Erythroblast (primary cell): ENCODE data around the gene PTOV1.

ENCODE experiments used
- DNase-seq, 2 experiments: peaks; one replicate each; lab custom pipeline; 2025; lab: John Stamatoyannopoulos, UW
- GATA1 ChIP-seq: IDR thresholded peaks from 2 replicates; pipeline ENCODE4 v1.6.1; 2011; ENCODE audit warnings: low read depth, mild to moderate bottlenecking, control low read depth, low read length, moderate library complexity
- POLR2A ChIP-seq: IDR thresholded peaks from 2 replicates; pipeline ENCODE4 v1.6.1; 2011; ENCODE audit warnings: mild to moderate bottlenecking, low read length

Gene PTOV1

DNA sequence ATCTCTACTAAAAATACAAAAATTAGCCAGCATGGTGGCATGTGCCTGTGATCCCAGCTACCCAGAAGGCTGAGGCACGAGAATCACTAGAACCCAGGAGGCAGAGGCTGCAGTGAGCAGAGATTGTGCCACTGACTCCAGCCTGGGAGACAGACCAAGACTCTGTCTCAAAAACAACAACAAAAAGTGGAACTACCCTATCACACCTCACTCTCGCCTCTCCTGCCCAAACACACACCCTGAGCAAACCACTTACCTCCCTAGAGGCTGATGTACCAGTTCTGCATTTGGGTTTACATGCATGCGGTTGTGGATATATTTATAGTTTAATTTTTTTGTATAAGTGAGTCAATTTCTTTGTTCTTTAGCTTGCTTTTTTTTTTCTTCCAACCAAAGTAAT lies 7.7 kb upstream of the PTOV1 start:
- DNase-seq, result no peak
- TF ChIP-seq POLR2A, result no peak
- TF ChIP-seq GATA1, result no peak

DNA sequence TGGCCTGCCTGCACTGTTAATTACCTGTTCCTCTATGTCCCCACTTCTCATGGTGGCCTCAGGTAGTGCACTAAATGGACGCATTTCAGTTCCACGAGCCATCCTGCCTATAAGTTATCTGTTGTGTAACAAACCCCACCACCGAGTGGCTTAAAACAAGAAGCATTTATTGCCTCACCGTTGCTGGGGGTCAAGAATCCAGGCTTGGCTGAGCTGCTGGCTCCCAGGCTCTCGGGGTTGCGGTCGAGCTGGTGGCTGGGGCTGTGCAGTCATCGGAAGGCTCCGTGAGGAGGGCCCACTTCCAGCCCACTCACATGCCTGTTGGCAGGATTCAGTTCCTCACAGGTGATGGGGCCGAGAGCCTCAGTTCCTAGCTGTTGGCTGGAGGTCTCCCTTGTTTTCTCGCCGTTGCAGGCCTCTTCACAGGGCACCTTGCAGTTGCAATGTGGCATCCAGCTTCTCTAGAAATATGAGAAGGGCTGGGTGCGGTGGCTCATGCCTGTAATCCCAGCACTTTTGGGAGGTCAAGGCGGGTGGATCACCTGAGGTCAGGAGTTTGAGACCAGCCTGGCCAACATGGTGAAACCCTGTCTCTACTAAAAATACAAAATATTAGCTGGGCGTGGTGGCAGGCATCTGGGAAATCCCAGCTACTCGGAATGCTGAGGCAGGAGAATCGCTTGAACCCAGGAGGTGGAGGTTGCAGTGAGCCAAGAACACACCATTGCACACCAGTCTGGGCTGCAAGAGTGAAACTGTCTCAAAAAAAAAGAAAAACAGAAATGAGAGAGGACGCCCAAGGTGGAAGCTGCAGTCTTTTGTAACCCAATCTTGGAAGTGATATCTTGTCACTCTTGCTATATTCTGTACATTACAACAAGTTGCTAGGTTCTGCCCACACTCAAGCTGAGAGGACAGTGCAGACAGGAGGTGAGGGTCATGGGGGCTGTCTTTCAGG lies 6.5 kb upstream of the PTOV1 start:
- TF ChIP-seq POLR2A (no peak), GATA1 (no peak)
- DNase-seq, result no peak

DNA sequence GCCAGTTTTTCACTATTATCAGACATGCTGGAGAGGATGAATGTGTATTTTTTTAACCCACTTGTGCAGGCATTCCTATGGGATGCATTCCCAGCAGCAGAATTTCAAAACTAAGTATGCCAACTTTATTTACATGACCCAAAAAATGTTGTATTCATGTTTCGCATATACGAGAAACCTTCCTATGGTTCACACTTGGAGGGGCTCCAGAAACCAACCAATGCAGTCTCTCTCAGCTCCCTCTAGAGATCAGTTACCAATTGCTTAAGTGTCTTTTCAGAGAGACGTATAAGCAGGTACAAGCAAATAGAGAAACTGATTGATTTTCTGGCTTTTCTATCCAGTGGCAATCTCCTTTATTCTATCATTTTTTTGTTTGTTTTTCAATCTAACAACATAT lies 5.5 kb upstream of the PTOV1 start:
- TF ChIP-seq POLR2A (no peak), GATA1 (no peak)
- no peak for DNase-seq

DNA sequence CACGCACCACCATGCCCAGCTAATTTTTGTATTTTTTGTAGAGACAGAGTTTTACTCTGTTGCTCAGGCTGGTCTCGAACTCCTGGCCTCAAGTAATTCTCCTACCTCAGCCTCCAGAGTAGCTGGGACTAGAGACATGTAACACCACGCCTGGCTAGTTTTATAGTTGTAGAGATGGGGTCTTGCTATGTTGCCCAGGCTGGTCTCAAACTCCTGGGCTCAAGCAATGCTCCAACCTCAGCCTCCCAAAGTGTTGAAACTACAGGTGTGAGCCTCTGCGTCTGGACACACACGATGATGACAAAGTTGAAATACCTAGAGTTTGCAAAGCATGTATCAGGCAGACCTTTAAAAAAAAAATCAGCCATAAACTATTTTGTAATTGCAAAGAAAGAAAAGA lies 4.6 kb upstream of the PTOV1 start:
- TF ChIP-seq POLR2A (no peak), GATA1 (no peak)
- no peak for DNase-seq

DNA sequence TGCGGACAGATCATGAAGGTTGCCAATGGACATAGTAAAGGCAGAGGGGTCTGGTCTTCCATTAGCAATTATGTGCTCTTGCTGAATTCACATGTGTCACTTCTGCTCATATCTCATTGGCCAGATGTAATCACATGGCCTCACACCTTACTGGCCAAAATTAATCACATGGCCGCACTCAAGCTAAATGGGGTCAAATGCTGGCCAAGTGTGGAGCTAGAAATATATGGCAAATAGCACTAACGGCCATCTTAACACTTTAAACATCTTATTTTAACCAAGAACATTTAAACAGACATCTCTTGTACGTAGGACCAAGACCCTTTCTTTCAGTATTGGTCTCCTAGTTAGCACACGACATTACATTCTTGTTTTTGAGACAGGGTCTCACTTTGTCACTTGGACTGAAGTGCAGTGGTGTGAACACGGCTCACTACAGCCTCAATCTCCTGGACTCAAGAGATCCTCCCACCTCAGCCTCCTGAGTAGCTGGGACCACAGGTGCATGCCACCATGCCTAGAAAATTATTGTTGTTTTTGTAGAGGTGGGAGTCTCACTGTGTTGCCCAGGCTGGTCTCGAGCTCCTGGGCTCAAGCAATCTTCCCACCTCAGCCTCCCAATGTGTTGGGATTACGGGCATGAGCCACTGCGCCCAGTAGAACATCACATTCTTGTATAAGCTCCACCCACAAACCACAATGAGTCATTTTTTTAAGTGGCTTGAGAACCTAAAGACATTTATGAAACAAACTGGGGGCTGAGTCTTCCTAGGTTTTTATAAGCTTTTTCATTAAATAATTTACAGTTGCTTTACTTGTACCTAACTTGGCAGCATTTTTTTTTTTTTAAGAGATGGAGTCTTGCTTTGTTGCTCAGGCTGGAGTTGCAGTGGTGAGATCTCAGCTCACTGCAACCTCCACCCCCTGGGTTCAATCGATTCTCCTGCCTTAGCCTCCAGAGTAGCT lies 2.9 kb upstream of the PTOV1 start:
- no peak for DNase-seq
- TF ChIP-seq GATA1, result no peak
- TF ChIP-seq POLR2A, result no peak

DNA sequence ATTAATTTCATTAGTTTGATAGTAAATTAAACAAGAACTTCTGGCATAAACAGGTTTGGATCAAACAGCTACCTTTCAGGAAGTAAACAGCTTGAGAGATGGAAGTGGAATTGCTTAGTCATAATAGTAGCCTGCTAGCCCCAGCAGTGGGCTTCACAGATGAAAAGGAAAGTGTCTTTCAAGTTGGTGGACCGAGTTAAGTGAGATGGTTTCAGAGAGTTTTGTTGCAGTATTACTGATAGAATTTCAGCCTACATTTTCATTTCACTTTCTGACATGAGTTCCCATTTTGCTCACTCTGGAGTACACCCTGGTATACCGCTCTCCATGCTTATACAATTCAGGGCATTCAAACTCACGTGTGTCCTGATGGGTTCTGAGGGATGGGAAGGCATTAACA lies 2.0 kb upstream of the PTOV1 start:
- TF ChIP-seq POLR2A (no peak), GATA1 (no peak)
- DNase-seq, result no peak

DNA sequence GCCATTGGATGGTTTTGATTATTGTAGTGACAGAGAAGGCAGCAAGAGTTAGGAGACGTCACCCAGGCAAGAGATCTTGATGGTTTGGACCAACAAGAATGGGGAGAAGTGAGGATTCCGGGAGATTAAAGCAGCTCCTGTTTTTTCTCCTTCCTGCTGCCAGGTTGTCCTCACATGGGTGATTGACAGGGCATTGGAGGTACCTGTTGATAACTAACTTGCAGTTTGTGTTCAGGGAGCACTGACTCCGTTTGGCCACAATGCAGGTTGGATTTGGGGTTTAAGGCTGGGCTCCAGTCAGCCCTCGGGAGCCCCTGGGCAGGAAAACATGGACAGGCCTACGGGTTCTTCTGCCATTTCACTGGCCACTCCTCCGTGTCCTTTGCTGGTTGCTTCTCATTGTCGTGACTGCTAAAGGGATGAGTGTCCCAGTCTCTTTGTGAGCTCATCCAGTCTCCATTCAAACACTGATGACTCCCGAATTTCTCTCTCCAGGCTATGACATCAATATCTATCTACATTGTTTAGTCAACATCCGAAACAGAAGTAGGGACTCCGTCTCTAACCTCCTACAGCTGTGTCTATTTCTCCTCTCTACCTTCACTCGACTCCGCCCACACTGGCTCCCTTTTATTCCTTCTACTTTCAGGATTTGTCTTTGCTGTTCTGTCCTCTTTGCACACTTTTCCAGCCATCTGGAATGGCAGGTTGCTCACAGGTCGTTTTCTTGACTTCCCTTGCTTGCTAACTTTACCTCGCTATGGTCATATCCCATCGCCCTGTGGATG lies 1.3 kb upstream of the PTOV1 start:
- no peak for TF ChIP-seq POLR2A
- no peak for DNase-seq

DNA sequence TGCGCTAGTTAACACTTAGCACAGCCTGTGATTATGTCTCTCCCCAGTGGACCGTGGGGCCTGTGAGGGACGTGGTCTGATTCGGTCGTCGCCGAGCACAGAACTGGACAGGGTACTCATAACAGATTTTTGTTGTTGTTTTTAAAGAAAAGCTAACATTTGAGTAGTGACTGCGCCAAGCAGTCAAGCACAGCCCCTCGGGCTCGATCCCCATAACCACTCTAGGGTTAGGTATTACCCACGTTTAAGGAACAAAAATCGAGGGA lies 805 bp upstream of the PTOV1 start:
- DNase-seq, result no peak
- TF ChIP-seq GATA1 (no peak), POLR2A (no peak)

DNA sequence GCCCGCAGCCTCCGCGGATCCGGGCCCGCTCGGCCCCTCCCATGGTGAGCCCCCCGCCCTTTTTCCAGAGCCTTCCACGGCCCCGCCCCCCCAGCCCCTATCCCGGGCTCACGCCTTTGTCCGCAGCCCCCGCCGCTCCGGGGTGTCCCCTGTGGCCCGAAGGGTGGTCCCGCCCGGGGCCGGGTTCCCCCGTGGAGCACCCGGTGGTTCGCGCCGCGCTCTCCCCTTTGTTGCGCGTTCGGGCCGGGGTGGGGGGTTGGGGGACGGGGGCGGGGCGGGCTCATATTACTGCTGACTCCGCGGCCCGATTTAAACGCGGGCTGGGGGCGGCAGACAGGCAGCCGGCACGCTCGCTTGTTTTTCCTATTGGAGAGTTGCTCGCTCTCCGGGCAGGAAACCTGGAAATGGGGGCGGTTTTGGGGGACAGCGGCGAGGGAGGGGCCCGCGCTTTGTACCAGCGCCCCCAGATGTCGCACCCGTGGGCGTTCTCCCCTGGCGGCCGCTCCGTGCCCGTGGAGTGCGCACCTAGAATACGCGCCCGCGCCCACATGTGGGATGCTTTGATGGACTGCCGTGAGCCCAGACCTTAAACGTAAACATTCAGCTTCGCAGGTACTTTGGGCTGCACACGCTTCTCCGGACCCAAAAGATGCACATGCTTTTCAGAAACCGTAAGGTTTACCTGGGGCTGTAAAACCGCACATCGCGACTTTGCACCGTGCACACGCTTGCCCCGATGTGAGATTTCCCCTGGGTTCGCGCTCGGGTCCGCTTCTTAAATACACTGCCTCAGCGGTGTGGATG lies 699 bp downstream of the PTOV1 start:
- TF ChIP-seq GATA1 (no peak), POLR2A (no peak)
- DNase-seq, result peak; percentile 57 to 69

DNA sequence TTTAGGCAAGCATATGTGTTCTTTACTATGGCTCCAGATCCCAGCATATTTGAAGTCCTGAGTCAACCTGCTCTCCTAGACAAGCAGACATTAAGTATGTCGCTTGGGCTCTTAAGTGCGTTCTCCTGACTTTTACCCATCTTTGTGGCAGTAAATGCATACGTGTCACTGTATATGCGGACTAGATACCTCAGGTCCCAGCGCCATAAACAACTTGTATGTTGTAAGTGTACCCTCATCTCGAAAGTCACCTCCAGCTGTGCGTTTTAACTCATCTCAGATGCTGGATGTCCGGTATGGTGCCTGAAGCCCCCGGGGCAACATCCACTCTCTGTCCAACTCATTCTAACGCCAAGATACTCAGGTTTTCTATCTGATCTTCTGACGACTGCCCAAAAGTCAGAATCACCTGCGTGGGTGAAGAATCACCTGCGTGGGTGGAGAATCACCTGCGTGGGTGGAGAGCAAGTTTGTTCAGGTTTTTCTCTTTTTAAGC lies 1.7 kb downstream of the PTOV1 start:
- TF ChIP-seq GATA1 (no peak), POLR2A (no peak)
- no peak for DNase-seq

DNA sequence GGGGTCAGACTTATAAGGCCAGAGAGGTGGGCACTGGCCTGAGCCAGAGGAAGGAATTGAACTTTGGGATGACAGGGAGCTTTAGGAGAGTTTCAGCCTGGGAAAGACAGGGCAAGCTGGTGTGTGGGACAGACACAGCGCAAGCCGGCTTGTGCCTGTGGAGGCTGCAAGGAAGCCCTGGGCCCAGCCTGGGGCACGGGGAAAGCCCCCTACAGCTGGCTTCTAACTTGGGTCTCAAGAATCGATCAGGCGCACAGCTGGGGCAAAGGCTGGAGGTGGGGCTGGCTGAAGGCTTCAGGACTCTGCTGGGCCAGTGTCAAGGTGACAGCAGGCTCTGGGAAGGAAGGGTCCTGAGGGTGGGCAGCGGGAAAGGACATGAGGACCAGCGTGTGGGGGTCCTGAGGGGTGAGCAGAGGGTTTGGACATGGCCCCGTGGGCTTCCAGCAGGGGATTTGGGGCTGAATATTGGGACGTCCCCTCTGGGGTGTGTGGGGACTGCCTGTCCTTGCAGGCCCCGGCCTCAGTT lies 3.0 kb downstream of the PTOV1 start:
- no peak for DNase-seq
- no peak for TF ChIP-seq POLR2A
- TF ChIP-seq GATA1, result no peak

DNA sequence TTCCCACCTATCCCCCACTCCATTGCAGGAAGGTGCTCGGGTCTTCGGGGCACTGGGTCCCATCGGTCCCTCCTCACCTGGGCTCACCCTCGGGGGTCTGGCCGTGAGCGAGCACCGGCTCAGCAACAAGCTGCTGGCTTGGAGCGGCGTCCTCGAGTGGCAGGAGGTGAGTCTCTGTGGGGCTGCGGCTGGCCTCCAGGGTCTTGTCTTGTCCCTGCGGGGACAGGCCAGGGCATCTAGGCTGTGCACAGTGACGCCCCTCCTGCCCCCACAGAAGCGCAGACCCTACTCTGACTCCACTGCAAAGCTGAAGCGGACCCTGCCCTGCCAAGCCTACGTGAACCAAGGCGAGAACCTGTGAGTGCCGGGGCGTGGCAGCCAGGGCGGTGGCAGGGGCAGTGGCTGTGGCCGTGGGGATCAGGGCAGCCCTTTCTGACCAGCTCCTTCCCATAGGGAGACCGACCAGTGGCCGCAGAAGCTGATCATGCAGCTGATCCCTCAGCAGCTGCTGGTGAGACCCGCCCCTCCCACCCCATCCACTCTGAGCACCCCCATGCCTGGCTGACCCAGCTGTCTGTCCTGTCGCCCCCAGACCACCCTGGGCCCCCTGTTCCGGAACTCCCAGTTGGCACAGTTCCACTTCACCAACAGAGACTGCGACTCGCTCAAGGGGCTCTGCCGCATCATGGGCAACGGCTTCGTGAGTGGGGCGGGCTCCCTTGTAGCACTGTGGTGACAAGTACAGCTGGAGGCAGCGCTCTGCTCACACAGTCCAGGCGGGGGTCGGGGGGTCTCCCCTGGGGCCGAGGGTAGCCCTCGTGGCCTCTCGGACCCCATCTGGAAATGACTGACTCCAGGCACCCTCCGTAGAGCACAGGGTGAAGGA lies 3.7 kb downstream of the PTOV1 start:
- TF ChIP-seq GATA1, result no peak
- TF ChIP-seq POLR2A, result no peak
- no peak for DNase-seq
